HepG2 (cell line): ENCODE data around the gene TEDC2. TPM values are rescaled to one million over a fixed set of nuclear protein-coding genes. Genes with fewer than 3 reads are reported as not detected.

Experiments used
- ETV6 ChIP-seq: sonication (generic); formaldehyde crosslinking; conservative IDR thresholded peaks from 2 replicates; pipeline ENCODE4 v1.4.0; 2020; ENCODE audit warnings: missing genetic modification reagents
- FOXO4 ChIP-seq: sonication (generic); formaldehyde crosslinking; conservative IDR thresholded peaks from 2 replicates; pipeline ENCODE4 v1.8.1; 2023; ENCODE audit warnings: missing genetic modification reagents
- HINFP ChIP-seq: sonication (generic); formaldehyde crosslinking; IDR thresholded peaks from 2 replicates; pipeline ENCODE4 v1.4.0; 2020; ENCODE audit warnings: low read depth, mild to moderate bottlenecking, missing genetic modification reagents
- RERE ChIP-seq: IDR thresholded peaks from 2 replicates; pipeline ENCODE4 v1.6.1; 2016; ENCODE audit warnings: low read depth, missing genetic modification reagents, missing compliant biosample characterization
- REXO4 ChIP-seq: sonication (generic); formaldehyde crosslinking; IDR thresholded peaks from 2 replicates; pipeline ENCODE4 v1.8.0; 2022; ENCODE audit warnings: missing genetic modification reagents, mild to moderate bottlenecking, borderline replicate concordance
- TERF1 ChIP-seq: sonication (generic); formaldehyde crosslinking; IDR thresholded peaks from 2 replicates; pipeline ENCODE4 v1.8.0; 2022; ENCODE audit warnings: mild to moderate bottlenecking, missing genetic modification reagents, moderate library complexity
- TFDP1 ChIP-seq: IDR thresholded peaks from 2 replicates; pipeline ENCODE4 v1.6.1; 2016; ENCODE audit warnings: missing compliant biosample characterization, missing genetic modification reagents, borderline replicate concordance
- YY1 ChIP-seq: IDR thresholded peaks from 2 replicates; pipeline ENCODE4 v1.6.1; 2011; ENCODE audit warnings: low read length, low read depth, moderate library complexity, mild to moderate bottlenecking; ENCODE audit not compliant: insufficient read depth, insufficient replicate concordance
- ZBTB2 ChIP-seq: sonication (generic); formaldehyde crosslinking; IDR thresholded peaks from 2 replicates; pipeline ENCODE4 v1.8.0; 2022; ENCODE audit warnings: low read depth, missing genetic modification reagents
- ZNF136 ChIP-seq: sonication (generic); formaldehyde crosslinking; IDR thresholded peaks from 2 replicates; pipeline ENCODE4 v1.8.1; 2022; ENCODE audit warnings: low read depth, mild to moderate bottlenecking, moderate library complexity, missing genetic modification reagents
- ZNF777 ChIP-seq: sonication (generic); formaldehyde crosslinking; IDR thresholded peaks from 2 replicates; pipeline ENCODE4 v1.4.0; 2020; ENCODE audit warnings: missing genetic modification reagents
- polyA plus RNA-seq, 8 experiments: library from polyadenylated mRNA; depleted of rRNA in 3 of 8; stranded (reverse) in 7 of 8; unstranded in 1 of 8; fragments of >200 nt; fragmentation: Illumina TruSeq in 4 of 8; extraction: Trizol in 4 of 8; gene quantifications; 2 replicates each; pipeline versions ENCODE4 v1.2.1 to v1.2.3, GENCODE V29; 2011 to 2016; ENCODE audit warnings: low read depth in 4 of 8, missing spikeins in 1 of 8, mixed read lengths in 1 of 8; ENCODE audit not compliant: insufficient read depth in 1 of 8
- total RNA-seq, 5 experiments: library from RNA; depleted of rRNA; stranded (reverse); fragments of >200 nt; fragmentation: Illumina TruSeq; extraction: Trizol; gene quantifications; 2 replicates each; pipeline ENCODE4 v1.2.3, GENCODE V29; 2016; ENCODE audit warnings: low read depth in 1 of 5

Gene TEDC2
- total and polyA plus RNA-seq, 2 of the 13 experiments (the other 11 are each of a cell fraction or from before 2014, with no cell fraction given) = 6.2 to 24.4 TPM

- TF ChIP-seq RERE (CRISPR knock-in tag) (no peak), ZNF777 (CRISPR knock-in tag) (peak; percentile 80), ZNF136 (no peak), TFDP1 (CRISPR knock-in tag) (peak; percentile 72; the same call in 1 of the 2 replicates), HINFP (peak; percentile 68; the same call in 1 of the 2 replicates), YY1 (peak; percentile 31), REXO4 (no peak), TERF1 (CRISPR knock-in tag) (peak; percentile 70; the same call in 1 of the 2 replicates), FOXO4 (CRISPR knock-in tag) (no peak), ZBTB2 (peak; percentile 31; the same call in 1 of the 2 replicates), ETV6 (CRISPR knock-in tag) (0 out of 2 replicates have a peak, but pooled peaks have one; percentile 18)
Measured at GRCh38 chr16:2471653-2472487, 12.0 kb downstream of the TEDC2 start (continued).
